Spleen (tissue), 11 donors: Measurements from ENCODE around the gene CNTN5. TPM values are rescaled to one million over a fixed set of nuclear protein-coding genes. Genes with fewer than 3 reads are reported as not detected.

Experiments
- DNase-seq: peaks from one replicate; pipeline ENCODE4 v3.0.0-alpha.2; 2020
- H3K27ac ChIP-seq, 8 donors: fragments of 200-600 bp; sonication (generic) in 7 of 8; 1 replicate in 4 of 8; 2 replicates in 4 of 8; pipeline versions ENCODE4 v1.5.0 to v1.8.0; 2016 to 2021; ENCODE audit warnings: inconsistent platforms in 4 of 8, mild to moderate bottlenecking in 4 of 8, moderate library complexity in 1 of 8
- H3K27me3 ChIP-seq, 7 donors: fragments of 200-600 bp; sonication (generic) in 6 of 7; replicated peaks in 1 of 7; 1 replicate in 4 of 7; 2 replicates in 3 of 7; pipeline versions ENCODE4 v1.5.0 to v1.8.0; 2016 to 2021; ENCODE audit warnings: inconsistent platforms in 3 of 7, mild to moderate bottlenecking in 1 of 7
- H3K36me3 ChIP-seq, 6 donors: fragments of 200-600 bp; sonication (generic) in 5 of 6; 1 replicate in 4 of 6; 2 replicates in 2 of 6; pipeline versions ENCODE4 v1.5.0 to v1.8.0; 2016 to 2021; ENCODE audit warnings: inconsistent platforms in 2 of 6
- H3K4me1 ChIP-seq, 6 donors: fragments of 200-600 bp; sonication (generic) in 5 of 6; 1 replicate in 3 of 6; 2 replicates in 3 of 6; pipeline versions ENCODE4 v1.5.0 to v1.8.0; 2016 to 2021; ENCODE audit warnings: inconsistent platforms in 3 of 6
- H3K4me3 ChIP-seq, 8 donors: fragments of 200-600 bp; sonication (generic) in 7 of 8; 1 replicate in 4 of 8; 2 replicates in 4 of 8; pipeline versions ENCODE4 v1.5.0 to v1.8.0; 2016 to 2021; ENCODE audit warnings: inconsistent platforms in 4 of 8, mild to moderate bottlenecking in 4 of 8, moderate library complexity in 2 of 8
- H3K9me3 ChIP-seq, 8 donors: fragments of 200-600 bp; sonication (generic) in 7 of 8; 1 replicate in 4 of 8; 2 replicates in 4 of 8; pipeline versions ENCODE4 v1.5.0 to v1.8.0; 2016 to 2021; ENCODE audit warnings: inconsistent platforms in 4 of 8
- CTCF ChIP-seq, 11 experiments: fragments of 200-600 bp in 7 of 11; fragments of 450-650 bp in 4 of 11; sonication (generic) in 4 of 11; IDR thresholded peaks in 8 of 11; conservative IDR thresholded peaks in 3 of 11; 1 replicate in 7 of 11; 2 replicates in 4 of 11; pipeline versions ENCODE4 v1.4.0 to v1.8.0; 2016 to 2021; ENCODE audit warnings: antibody characterized with exemption in 11 of 11, inconsistent platforms in 4 of 11, mild to moderate bottlenecking in 1 of 11
- POLR2A ChIP-seq, 3 donors: fragments of 450-650 bp; IDR thresholded peaks; one replicate each; pipeline ENCODE4 v1.5.1; 2017; ENCODE audit warnings: antibody characterized with exemption in 3 of 3, mild to moderate bottlenecking in 1 of 3
- POLR2AphosphoS5 ChIP-seq, 3 donors: sonication (generic); formaldehyde crosslinking; IDR thresholded peaks; one replicate each; pipeline ENCODE4 v1.5.1; 2017; ENCODE audit warnings: antibody characterized with exemption in 3 of 3
- WGBS, 5 donors: extraction: QIAGEN DNeasy Blood & Tissue Kit in 3 of 5; methylation state at CpG; one replicate each; pipeline versions ENCODE4 v1.1.5 to v1.1.7; 2013 to 2018; 5-methylcytosine and 5-hydroxymethylcytosine counted together
- intact Hi-C: fragments of 100-400 bp; cut with DNase I; formaldehyde crosslinking; loops from one replicate; pipeline ENCODE4 v1.15.0; 2023; ENCODE audit warnings: low total_unique reads
- polyA plus RNA-seq, 3 donors: library from polyadenylated mRNA; stranded (reverse); fragments of 200-250 nt; gene quantifications; one replicate each; pipeline ENCODE4 v1.2.1, GENCODE V29; 2013
- total RNA-seq, 7 donors: library from RNA; depleted of rRNA in 3 of 7; stranded (reverse); fragments of >200 nt in 3 of 7; fragmentation: NEBNext Ultra II Directional in 4 of 7; extraction: Animal tissue kit (Norgen Biotek cat#: 25700) in 4 of 7; gene quantifications; one replicate each; pipeline versions ENCODE4 v1.1.0 to v1.2.1, GENCODE V29; 2016 to 2021
- donor health status: healthy with polysubstance abuse.
- donor health status: DM: no; HTN: no; CAD: no; lungs with moderate emphysema.
- donor health status: DM: no; HTN: no; CAD: no.
- donor health status: Bipolar disorder and iron deficiency.
- donor health status: healthy.
- donor health status: DM: no; HTN: no; CAD: no.
- donor health status: DM: yes; HTN: yes; CAD: no.

Gene CNTN5
- total and polyA plus RNA-seq, 10 donors = 0.02 TPM; not detected in 8

DNA sequence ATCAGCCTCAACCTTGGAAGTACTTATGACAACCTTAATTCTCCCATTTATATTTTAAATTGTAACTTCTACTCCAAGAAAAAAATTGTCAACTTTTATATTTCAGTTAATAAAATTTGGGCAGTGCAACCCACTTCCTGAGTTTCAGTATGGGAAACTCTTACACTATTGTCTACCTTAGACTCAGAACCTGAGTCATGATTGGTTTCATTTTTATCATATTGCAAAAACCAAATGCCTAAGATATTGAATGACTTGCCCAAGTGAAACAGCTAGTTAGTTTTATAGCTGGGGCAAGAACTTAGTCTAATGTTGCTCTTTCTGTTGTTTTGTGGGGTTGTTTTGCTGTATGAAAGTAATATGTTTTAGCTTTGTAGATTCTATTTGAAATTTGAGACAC lies 1332.3 kb downstream of the CNTN5 start:
- intact Hi-C loops = no loop called here
- Histone ChIP-seq H3K4me1 (no peaks in the 10 kb centered on the region), H3K36me3 (no peaks in the 10 kb centered on the region), H3K27me3 (no peaks in the 10 kb centered on the region), H3K27ac (no peak overlapping the region), H3K4me3 (no peak overlapping the region), H3K9me3 (no peaks in the 10 kb centered on the region)
- DNase-seq = no peak
- TF ChIP-seq POLR2AphosphoS5 (IDR thresholded peaks at IDR 0.05) = no peak
- no peak for TF ChIP-seq POLR2A (IDR thresholded peaks at IDR 0.05)
- no peak for TF ChIP-seq CTCF (IDR thresholded peaks at IDR 0.05 in 8 of 11, conservative IDR thresholded peaks at IDR 0.05 in 3 of 11)

GRCh38 chr11:100354736-100355135 lies 1334.0 kb downstream of the CNTN5 start:
- no peak overlapping the region for H3K27ac ChIP-seq
- TF ChIP-seq POLR2A (IDR thresholded peaks at IDR 0.05) = no peak
- TF ChIP-seq POLR2AphosphoS5 (IDR thresholded peaks at IDR 0.05) = no peak
- no peak for TF ChIP-seq CTCF (IDR thresholded peaks at IDR 0.05 in 8 of 11, conservative IDR thresholded peaks at IDR 0.05 in 3 of 11)
- intact Hi-C loops = no loop called here
- peaks cover 0 to under 1% (median 0%) of the 10 kb centered on the region in 8 donors for H3K9me3 ChIP-seq
- DNase-seq = no peak
- no peaks in the 10 kb centered on the region for H3K4me1 ChIP-seq
- no peaks in the 10 kb centered on the region for H3K27me3 ChIP-seq
- no peaks in the 10 kb centered on the region for H3K36me3 ChIP-seq
- H3K4me3 ChIP-seq = no peak overlapping the region

DNA sequence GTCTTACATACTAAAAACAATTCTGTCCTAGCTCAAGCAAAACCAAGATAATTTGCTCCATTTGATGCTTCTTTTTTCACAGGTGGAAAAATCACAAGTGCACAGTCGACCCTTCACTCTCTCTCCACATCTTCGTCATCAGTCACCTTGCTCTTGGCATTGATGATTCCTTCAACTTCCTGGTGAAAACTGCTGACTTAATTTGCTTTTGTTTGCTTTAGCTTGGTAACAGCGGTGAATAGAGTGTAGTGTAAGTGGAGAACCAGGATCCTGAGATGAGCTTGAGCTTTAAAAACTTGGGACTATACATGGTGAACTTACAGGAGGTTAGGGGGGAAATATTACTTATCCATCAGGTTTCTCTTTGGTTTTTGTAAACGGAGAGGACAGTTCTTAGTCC lies 1335.3 kb downstream of the CNTN5 start:
- TF ChIP-seq POLR2A (IDR thresholded peaks at IDR 0.05) = no peak
- no peak for TF ChIP-seq CTCF (IDR thresholded peaks at IDR 0.05 in 8 of 11, conservative IDR thresholded peaks at IDR 0.05 in 3 of 11)
- TF ChIP-seq POLR2AphosphoS5 (IDR thresholded peaks at IDR 0.05) = no peak
- Histone ChIP-seq H3K9me3 (peaks cover 0 to 10% (median 6%) of the 10 kb centered on the region in 8 donors), H3K4me3 (no peak overlapping the region), H3K27me3 (no peaks in the 10 kb centered on the region), H3K4me1 (no peaks in the 10 kb centered on the region), H3K27ac (no peak overlapping the region), H3K36me3 (no peaks in the 10 kb centered on the region)
- 58 to 69% (median 66%) methylated on average over 4 of the region's 4 CpGs for WGBS, 5 donors
- DNase-seq = no peak
- intact Hi-C loops = no loop called here

GRCh38 chr11:100359281-100359680 lies 1338.5 kb downstream of the CNTN5 start:
- Histone ChIP-seq H3K9me3 (peaks cover 0 to 23% (median 16%) of the 10 kb centered on the region in 8 donors), H3K36me3 (no peaks in the 10 kb centered on the region), H3K4me3 (no peak overlapping the region), H3K27me3 (no peaks in the 10 kb centered on the region), H3K4me1 (no peaks in the 10 kb centered on the region), H3K27ac (no peak overlapping the region)
- no peak for TF ChIP-seq CTCF (IDR thresholded peaks at IDR 0.05 in 8 of 11, conservative IDR thresholded peaks at IDR 0.05 in 3 of 11)
- no peak for TF ChIP-seq POLR2AphosphoS5 (IDR thresholded peaks at IDR 0.05)
- no peak for TF ChIP-seq POLR2A (IDR thresholded peaks at IDR 0.05)
- intact Hi-C loops = no loop called here
- DNase-seq = no peak
- WGBS, 5 donors = 81 to 89% (median 86%) methylated on average over 4 of the region's 4 CpGs
